IMR-90 (cell line): ENCODE measurements around the gene TRIM62.

Experiments
- CTCF ChIP-seq: conservative IDR thresholded peaks from 2 replicates; pipeline ENCODE4 v1.5.1; 2012; ENCODE audit warnings: mild to moderate bottlenecking, low read depth, low read length, improper control_type of control experiment
- FOS ChIP-seq: fragments of 150-350 bp; IDR thresholded peaks from 2 replicates; pipeline ENCODE4 v1.6.1; 2016; ENCODE audit warnings: low read depth, low read length
- MAFK ChIP-seq: IDR thresholded peaks from 2 replicates; pipeline ENCODE4 v1.6.1; 2012; ENCODE audit warnings: low read depth, low read length, improper control_type of control experiment
- MAZ ChIP-seq: IDR thresholded peaks from 2 replicates; pipeline ENCODE4 v1.6.1; 2012; ENCODE audit warnings: low read depth, mild to moderate bottlenecking, low read length, improper control_type of control experiment, moderate library complexity, borderline replicate concordance
- MXI1 ChIP-seq: IDR thresholded peaks from 2 replicates; pipeline ENCODE4 v1.6.1; 2012; ENCODE audit warnings: low read depth, mild to moderate bottlenecking, low read length, moderate library complexity, borderline replicate concordance
- POLR2A ChIP-seq: IDR thresholded peaks from 2 replicates; pipeline ENCODE4 v1.6.1; 2012; ENCODE audit warnings: mild to moderate bottlenecking, low read depth, low read length
- RCOR1 ChIP-seq: IDR thresholded peaks from 2 replicates; pipeline ENCODE4 v1.6.1; 2012; ENCODE audit warnings: mild to moderate bottlenecking, low read length, improper control_type of control experiment; ENCODE audit not compliant: insufficient replicate concordance
- RFX5 ChIP-seq: IDR thresholded peaks from 2 replicates; pipeline ENCODE4 v1.8.0; 2012; ENCODE audit warnings: low read depth, mild to moderate bottlenecking, low read length, moderate library complexity

DNA sequence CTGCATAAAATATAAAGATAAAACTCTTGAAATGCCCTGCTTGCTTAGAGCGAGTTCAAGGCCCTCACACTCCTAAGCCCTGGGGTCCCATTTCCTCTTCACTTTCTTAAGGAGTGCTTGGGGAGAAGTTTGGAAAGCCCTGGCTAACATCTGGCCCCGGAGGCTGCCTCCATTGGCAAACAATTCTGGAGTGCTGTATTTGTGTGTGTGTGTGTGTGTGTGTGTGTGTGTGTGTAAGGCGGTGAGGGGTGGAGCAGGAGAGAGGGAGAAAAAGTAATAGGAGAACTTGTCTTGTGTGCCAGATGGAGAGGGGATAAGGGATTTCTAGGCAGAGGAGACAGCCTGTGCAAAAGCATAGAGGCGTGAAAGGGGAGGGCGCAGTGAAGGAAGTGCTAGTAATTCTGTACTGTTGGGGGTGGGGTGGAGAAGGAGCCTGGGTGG is 578 bp upstream of the TRIM62 start:
- TF ChIP-seq CTCF, result no peak
- TF ChIP-seq MAZ, result no peak
- TF ChIP-seq FOS, result no peak
- TF ChIP-seq RFX5, result no peak
- TF ChIP-seq MAFK, result no peak
- no peak for TF ChIP-seq POLR2A
- no peak for TF ChIP-seq RCOR1
- no peak for TF ChIP-seq MXI1
